Neural cell (in vitro differentiated cells): ENCODE results near the gene ZHX3. TPM values are rescaled to one million over a fixed set of nuclear protein-coding genes. Genes with fewer than 3 reads are reported as not detected.
"Not testable (repeated sequence)": the region's sequence is repeated elsewhere in the genome, so short reads cannot be mapped to it uniquely, and the experiment has no call there.

Experiments
- H2AFZ ChIP-seq: fragments of 200-600, 300-800 bp; sonication (generic), shearing (Covaris generic); 2 replicates; pipeline ENCODE4 v1.6.0; 2014; ENCODE audit warnings: low read depth, mild to moderate bottlenecking, antibody characterized with exemption, low read length, moderate library complexity
- H3F3A ChIP-seq: fragments of 200-600 bp; shearing (Covaris generic); 2 replicates; pipeline ENCODE4 v1.6.1; 2016; ENCODE audit warnings: mild to moderate bottlenecking, moderate library complexity, mixed read lengths, antibody characterized with exemption, low read length; ENCODE audit not compliant: insufficient read depth, poor library complexity, severe bottlenecking
- H3K27ac ChIP-seq: fragments of 200-600, 300-800 bp; sonication (generic), shearing (Covaris generic); 2 replicates; pipeline ENCODE4 v1.5.1; 2014; ENCODE audit warnings: mild to moderate bottlenecking, low read length, moderate library complexity
- H3K27me3 ChIP-seq: fragments of 300-800, 200-600 bp; sonication (generic), shearing (Covaris generic); 2 replicates; pipeline ENCODE4 v1.6.0; 2014; ENCODE audit warnings: mild to moderate bottlenecking, low read depth, low read length, moderate library complexity; ENCODE audit not compliant: insufficient read depth
- H3K36me3 ChIP-seq: fragments of 300-800, 200-600 bp; sonication (generic), shearing (Covaris generic); 2 replicates; pipeline ENCODE4 v1.5.1; 2014; ENCODE audit warnings: mild to moderate bottlenecking, antibody characterized with exemption, low read length, moderate library complexity; ENCODE audit not compliant: insufficient read depth
- H3K4me2 ChIP-seq: fragments of 300-800, 200-600 bp; sonication (generic), shearing (Covaris generic); 2 replicates; pipeline ENCODE4 v1.6.0; 2014; ENCODE audit warnings: mild to moderate bottlenecking, low read length
- H3K4me3 ChIP-seq: fragments of 300-800, 200-600 bp; sonication (generic), shearing (Covaris generic); 2 replicates; pipeline ENCODE4 v1.5.1; 2014; ENCODE audit warnings: mild to moderate bottlenecking, low read length, moderate library complexity
- H3K79me2 ChIP-seq: fragments of 200-600 bp; shearing (Covaris generic); replicated peaks from 2 replicates; pipeline ENCODE4 v1.6.0; 2014; ENCODE audit warnings: mild to moderate bottlenecking, low read length, moderate library complexity; ENCODE audit not compliant: insufficient read depth
- H3K9ac ChIP-seq: fragments of 300-800, 200-600 bp; sonication (generic), shearing (Covaris generic); 2 replicates; pipeline ENCODE4 v1.6.1; 2016; ENCODE audit warnings: mild to moderate bottlenecking, low read length, mixed read lengths
- H3K9me2 ChIP-seq: fragments of 200-600 bp; shearing (Covaris generic); 2 replicates; pipeline ENCODE4 v1.6.1; 2016; ENCODE audit warnings: mild to moderate bottlenecking, low read length, mixed read lengths; ENCODE audit not compliant: insufficient read depth
- H3K9me3 ChIP-seq: fragments of 200-600, 300-800 bp; sonication (generic), shearing (Covaris generic); 2 replicates; pipeline ENCODE4 v1.6.1; 2016; ENCODE audit warnings: mild to moderate bottlenecking, mixed run types, low read length, moderate library complexity, mixed read lengths
- H4K20me1 ChIP-seq: fragments of 200-600 bp; shearing (Covaris generic); 2 replicates; pipeline ENCODE4 v1.6.1; 2016; ENCODE audit warnings: mild to moderate bottlenecking, mixed run types; ENCODE audit not compliant: insufficient read depth
- EP300 ChIP-seq: fragments of 450-650 bp; conservative IDR thresholded peaks from 2 replicates; pipeline ENCODE4 v1.6.1; 2014; ENCODE audit warnings: antibody characterized with exemption, mild to moderate bottlenecking, moderate library complexity; ENCODE audit not compliant: poor library complexity, severe bottlenecking
- EZH2 ChIP-seq: fragments of 200-600, 300-800 bp; shearing (Covaris generic), sonication (generic); IDR thresholded peaks from 2 replicates; pipeline ENCODE4 v1.6.1; 2014; ENCODE audit warnings: antibody characterized with exemption, low read length, borderline replicate concordance, mild to moderate bottlenecking; ENCODE audit not compliant: insufficient read depth, poor library complexity, severe bottlenecking
- MXI1 ChIP-seq: fragments of 450-650 bp; conservative IDR thresholded peaks from 2 replicates; pipeline ENCODE4 v1.6.1; 2014; ENCODE audit warnings: antibody characterized with exemption, mild to moderate bottlenecking; ENCODE audit not compliant: poor library complexity, severe bottlenecking
- POLR2AphosphoS5 ChIP-seq: IDR thresholded peaks from 2 replicates; pipeline ENCODE4 v1.6.1; 2012
- RAD21 ChIP-seq: fragments of 450-650 bp; conservative IDR thresholded peaks from 2 replicates; pipeline ENCODE4 v1.6.1; 2014; ENCODE audit warnings: antibody characterized with exemption, mild to moderate bottlenecking, moderate library complexity
- SMC3 ChIP-seq: fragments of 450-650 bp; conservative IDR thresholded peaks from 2 replicates; pipeline ENCODE4 v1.6.1; 2014; ENCODE audit warnings: antibody characterized with exemption, mild to moderate bottlenecking, moderate library complexity; ENCODE audit not compliant: poor library complexity
- TAF1 ChIP-seq: IDR thresholded peaks from 2 replicates; pipeline ENCODE4 v1.6.1; 2012; ENCODE audit warnings: low read depth
- polyA plus RNA-seq: library from polyadenylated mRNA; depleted of rRNA; stranded (reverse); fragments of >200 nt; gene quantifications from 2 replicates; pipeline ENCODE4 v1.2.3, GENCODE V29; 2014
- TF ChIP-seq, protein P1 (sequence below): IDR thresholded peaks from 2 replicates; pipeline ENCODE4 v1.6.1; 2012; ENCODE audit warnings: borderline replicate concordance
- TF ChIP-seq, protein P2 (sequence below): fragments of 450-650 bp; IDR thresholded peaks from 2 replicates; pipeline ENCODE4 v1.5.1; 2014; ENCODE audit warnings: antibody characterized with exemption, mild to moderate bottlenecking, moderate library complexity; ENCODE audit not compliant: poor library complexity, severe bottlenecking

ZHX3 gene
- polyA plus RNA-seq, 1 donor from 2014 or later = 10.3 TPM

DNA sequence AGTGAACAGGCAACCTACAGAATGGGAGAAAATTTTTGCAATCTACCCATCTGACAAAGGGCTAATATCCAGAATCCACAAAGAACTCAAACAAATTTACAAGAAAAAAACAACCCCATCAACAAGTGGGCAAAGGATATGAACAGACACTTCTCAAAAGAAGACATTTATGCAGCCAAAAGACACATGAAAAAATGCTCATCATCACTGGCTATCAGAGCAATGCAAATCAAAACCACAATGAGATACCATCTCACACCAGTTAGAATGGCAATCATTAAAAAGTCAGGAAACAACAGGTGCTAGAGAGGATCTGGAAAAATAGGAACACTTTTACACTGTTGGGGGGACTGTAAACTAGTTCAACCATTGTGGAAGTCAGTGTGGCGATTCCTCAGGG lies 80.7 kb downstream of the ZHX3 start:
- H3K79me2 ChIP-seq, H3K27ac ChIP-seq, H3K36me3 ChIP-seq, H3K4me3 ChIP-seq, H3K9me3 ChIP-seq, H3K9ac ChIP-seq, H3F3A ChIP-seq, H4K20me1 ChIP-seq, H3K4me2 ChIP-seq, H3K9me2 ChIP-seq, H3K27me3 ChIP-seq, H2AFZ ChIP-seq: not testable (repeated sequence)

DNA sequence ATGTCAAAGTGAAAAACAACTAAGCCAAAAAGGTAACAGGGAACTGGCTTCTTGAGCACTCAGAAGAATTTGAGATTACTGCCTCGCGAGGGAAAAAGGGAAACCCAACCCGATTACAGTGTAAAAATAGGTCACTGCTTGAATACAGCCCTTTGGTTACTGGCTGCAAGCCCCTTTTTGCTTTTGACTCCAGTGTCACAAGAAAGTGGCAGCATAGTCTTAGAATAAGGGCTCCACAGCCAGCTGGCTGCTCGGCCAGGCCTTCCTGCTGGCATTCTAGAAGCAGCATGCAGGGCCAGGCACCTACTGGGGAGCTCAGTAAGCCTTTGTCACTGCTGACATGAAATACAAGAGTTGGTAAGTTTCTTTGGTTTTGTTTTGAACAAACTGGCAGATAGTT lies 83.0 kb downstream of the ZHX3 start:
- no peak overlapping the region for H3K4me2 ChIP-seq
- no peaks in the 10 kb centered on the region for H3K9me3 ChIP-seq
- H3K36me3 ChIP-seq = no peaks in the 10 kb centered on the region
- no peaks in the 10 kb centered on the region for H4K20me1 ChIP-seq
- no peaks in the 10 kb centered on the region for H3K9me2 ChIP-seq
- no peaks in the 10 kb centered on the region for H3K79me2 ChIP-seq
- no peak overlapping the region for H2AFZ ChIP-seq
- no peak overlapping the region for H3K4me3 ChIP-seq
- H3F3A ChIP-seq = no peaks in the 10 kb centered on the region
- no peaks in the 10 kb centered on the region for H3K27me3 ChIP-seq
- H3K9ac ChIP-seq = no peak overlapping the region
- TF ChIP-seq MXI1 (no peak), POLR2AphosphoS5 (no peak), EP300 (no peak), TAF1 (no peak), RAD21 (no peak), EZH2 (no peak), SMC3 (no peak)
- TF ChIP-seq, protein P1, sequence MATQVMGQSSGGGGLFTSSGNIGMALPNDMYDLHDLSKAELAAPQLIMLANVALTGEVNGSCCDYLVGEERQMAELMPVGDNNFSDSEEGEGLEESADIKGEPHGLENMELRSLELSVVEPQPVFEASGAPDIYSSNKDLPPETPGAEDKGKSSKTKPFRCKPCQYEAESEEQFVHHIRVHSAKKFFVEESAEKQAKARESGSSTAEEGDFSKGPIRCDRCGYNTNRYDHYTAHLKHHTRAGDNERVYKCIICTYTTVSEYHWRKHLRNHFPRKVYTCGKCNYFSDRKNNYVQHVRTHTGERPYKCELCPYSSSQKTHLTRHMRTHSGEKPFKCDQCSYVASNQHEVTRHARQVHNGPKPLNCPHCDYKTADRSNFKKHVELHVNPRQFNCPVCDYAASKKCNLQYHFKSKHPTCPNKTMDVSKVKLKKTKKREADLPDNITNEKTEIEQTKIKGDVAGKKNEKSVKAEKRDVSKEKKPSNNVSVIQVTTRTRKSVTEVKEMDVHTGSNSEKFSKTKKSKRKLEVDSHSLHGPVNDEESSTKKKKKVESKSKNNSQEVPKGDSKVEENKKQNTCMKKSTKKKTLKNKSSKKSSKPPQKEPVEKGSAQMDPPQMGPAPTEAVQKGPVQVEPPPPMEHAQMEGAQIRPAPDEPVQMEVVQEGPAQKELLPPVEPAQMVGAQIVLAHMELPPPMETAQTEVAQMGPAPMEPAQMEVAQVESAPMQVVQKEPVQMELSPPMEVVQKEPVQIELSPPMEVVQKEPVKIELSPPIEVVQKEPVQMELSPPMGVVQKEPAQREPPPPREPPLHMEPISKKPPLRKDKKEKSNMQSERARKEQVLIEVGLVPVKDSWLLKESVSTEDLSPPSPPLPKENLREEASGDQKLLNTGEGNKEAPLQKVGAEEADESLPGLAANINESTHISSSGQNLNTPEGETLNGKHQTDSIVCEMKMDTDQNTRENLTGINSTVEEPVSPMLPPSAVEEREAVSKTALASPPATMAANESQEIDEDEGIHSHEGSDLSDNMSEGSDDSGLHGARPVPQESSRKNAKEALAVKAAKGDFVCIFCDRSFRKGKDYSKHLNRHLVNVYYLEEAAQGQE = no peak
- TF ChIP-seq, protein P2, sequence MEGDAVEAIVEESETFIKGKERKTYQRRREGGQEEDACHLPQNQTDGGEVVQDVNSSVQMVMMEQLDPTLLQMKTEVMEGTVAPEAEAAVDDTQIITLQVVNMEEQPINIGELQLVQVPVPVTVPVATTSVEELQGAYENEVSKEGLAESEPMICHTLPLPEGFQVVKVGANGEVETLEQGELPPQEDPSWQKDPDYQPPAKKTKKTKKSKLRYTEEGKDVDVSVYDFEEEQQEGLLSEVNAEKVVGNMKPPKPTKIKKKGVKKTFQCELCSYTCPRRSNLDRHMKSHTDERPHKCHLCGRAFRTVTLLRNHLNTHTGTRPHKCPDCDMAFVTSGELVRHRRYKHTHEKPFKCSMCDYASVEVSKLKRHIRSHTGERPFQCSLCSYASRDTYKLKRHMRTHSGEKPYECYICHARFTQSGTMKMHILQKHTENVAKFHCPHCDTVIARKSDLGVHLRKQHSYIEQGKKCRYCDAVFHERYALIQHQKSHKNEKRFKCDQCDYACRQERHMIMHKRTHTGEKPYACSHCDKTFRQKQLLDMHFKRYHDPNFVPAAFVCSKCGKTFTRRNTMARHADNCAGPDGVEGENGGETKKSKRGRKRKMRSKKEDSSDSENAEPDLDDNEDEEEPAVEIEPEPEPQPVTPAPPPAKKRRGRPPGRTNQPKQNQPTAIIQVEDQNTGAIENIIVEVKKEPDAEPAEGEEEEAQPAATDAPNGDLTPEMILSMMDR = no peak
- no peak overlapping the region for H3K27ac ChIP-seq

DNA sequence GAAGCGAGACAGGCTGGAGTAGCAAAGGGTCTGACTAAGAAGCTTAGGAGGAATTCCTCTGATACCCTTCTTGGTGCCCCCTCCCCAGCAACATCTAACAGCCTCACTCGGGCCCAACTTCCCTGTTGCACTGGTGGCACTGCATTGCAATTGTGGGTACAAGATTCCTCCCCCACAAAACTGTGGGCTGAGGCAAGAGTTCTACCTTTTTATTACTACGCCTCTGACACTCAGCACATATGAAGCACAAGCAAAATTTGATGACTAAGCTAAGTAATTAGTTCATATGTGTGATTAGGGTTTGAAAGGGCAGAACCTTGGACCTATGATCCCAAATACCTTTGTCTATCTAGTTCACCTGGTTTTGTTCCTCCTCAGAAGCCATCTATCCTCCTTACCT lies 83.5 kb downstream of the ZHX3 start:
- no peaks in the 10 kb centered on the region for H3K9me2 ChIP-seq
- H3K4me2 ChIP-seq = no peak overlapping the region

More for the DNA sequence above, 83.5 kb downstream of the ZHX3 start:
- Histone ChIP-seq H4K20me1 (no peaks in the 10 kb centered on the region), H3F3A (no peaks in the 10 kb centered on the region), H2AFZ (no peak overlapping the region), H3K27me3 (no peaks in the 10 kb centered on the region), H3K27ac (no peak overlapping the region), H3K9ac (no peak overlapping the region), H3K36me3 (no peaks in the 10 kb centered on the region), H3K9me3 (no peaks in the 10 kb centered on the region), H3K4me3 (no peak overlapping the region), H3K79me2 (no peaks in the 10 kb centered on the region)
- TF ChIP-seq RAD21 (no peak), EP300 (no peak), TAF1 (no peak), EZH2 (no peak), SMC3 (no peak), MXI1 (no peak)
- TF ChIP-seq, protein P1 = no peak
